Measurements from ENCODE around the gene CEMP1.

Gene CEMP1

DNA sequence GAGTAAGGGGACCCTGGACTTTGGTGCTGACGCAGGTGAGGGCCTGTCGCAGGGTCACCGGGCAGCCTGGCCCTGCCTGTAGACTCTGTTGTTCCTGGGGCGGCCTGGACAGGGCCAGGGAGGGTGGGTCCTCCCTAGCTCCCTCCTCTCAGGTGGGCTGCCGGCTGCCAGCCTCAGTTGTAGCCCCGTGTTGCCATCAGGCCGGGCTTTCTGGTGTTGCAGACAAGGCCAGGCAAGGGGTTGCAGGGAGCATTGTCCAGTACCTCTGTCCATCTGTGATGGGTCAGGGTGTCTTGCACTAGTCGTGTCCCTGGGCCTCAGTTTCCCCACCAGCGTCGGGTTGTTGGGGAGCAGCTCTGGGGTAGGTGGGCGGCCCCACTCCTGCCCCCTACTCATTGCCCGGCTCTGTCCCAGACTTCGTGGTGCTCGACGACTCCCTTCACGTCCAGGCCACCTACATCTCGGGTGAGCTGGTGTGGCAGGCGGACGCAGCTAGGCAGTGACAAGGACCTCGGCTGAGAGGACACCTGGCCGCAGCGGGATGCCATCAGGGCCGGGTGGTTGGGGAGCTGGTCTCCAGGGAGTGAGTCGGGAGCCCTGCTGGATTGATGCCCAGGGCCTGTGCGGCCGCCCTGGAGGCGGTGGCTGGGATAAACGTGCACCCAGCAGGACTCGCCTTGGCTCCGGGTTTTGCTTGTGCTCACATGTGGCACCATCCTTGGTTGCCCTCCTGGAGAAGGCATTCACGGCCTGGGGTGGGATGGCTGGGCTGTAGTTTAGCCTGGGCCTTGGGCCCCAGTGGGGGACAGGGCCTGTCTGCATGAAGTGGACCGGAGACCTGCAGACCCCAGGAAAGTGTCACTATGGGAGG is 1.9 kb downstream of the CEMP1 start:
- Histone ChIP-seq H2AFZ (ENCODE audit: low read depth, low read length) (no peak overlapping the region), H3K4me3 (ENCODE audit: low read length) (no peak overlapping the region), H3K27me3 (ENCODE audit: low read depth, low read length) (no peaks in the 10 kb centered on the region), H3K79me2 (ENCODE audit: low read length) (no peaks in the 10 kb centered on the region), H3K27ac (ENCODE audit: low read length) (no peak overlapping the region), H4K20me1 (ENCODE audit: insufficient read depth, low read length) (no peaks in the 10 kb centered on the region), H3K9ac (ENCODE audit: low read length) (no peak overlapping the region), H3K36me3 (replicated peaks; ENCODE audit: low read depth, low read length) (peaks cover 15% of the 10 kb centered on the region), H3K9me3 (ENCODE audit: insufficient read depth, low read length) (no peaks in the 10 kb centered on the region), H3K4me1 (ENCODE audit: low read length) (peaks cover 6% of the 10 kb centered on the region; the same call in 1 of the 2 replicates), H3K4me2 (ENCODE audit: low read length) (no peak overlapping the region)
- TF ChIP-seq EZH2phosphoT487 (IDR thresholded peaks at IDR 0.05; ENCODE audit: low read depth) (no peak), CTCF (IDR thresholded peaks at IDR 0.05; ENCODE audit: low read depth, low read length) (no peak)

DNA sequence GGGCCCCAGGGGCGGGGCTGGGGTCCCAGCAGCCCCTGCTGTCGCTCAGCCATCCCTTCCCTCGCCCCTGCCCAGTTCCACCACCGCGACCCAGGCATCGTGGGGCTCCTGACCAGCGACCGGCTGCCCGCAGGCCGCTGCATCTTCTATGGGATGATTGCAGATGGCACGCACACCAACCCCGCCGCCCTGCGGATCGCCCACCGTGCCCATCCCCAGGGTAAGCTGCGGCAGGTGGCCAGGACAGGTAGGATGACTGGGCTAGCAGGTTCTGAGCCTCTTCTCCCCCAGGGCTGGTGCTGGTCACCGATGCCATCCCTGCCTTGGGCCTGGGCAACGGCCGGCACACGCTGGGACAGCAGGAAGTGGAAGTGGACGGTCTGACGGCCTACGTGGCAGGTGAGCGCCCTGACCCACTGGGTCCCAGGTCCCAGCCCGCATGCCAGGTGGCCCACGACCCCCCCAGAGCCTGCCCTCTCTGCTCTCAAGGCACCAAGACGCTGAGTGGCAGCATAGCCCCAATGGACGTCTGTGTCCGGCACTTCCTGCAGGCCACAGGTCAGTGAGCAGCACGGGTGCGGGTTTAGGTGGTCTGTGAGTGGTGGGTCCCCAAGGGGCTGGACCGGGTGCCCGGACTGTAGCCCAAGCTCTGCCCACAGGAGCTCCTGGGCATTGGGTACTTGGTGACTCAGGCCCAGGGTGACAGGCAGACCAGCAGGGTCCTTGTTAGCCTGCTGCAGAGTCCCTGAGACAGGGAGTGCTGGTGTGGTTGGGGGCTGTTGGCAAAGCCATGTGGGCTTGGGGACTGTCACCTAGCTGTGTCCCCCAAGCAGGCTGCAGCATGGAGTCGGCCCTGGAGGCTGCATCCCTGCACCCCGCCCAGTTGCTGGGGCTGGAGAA is 2.8 kb downstream of the CEMP1 start:
- no peak overlapping the region for H3K4me2 ChIP-seq (ENCODE audit: low read length)
- no peaks in the 10 kb centered on the region for H3K79me2 ChIP-seq (ENCODE audit: low read length)
- no peaks in the 10 kb centered on the region for H3K9me3 ChIP-seq (ENCODE audit: insufficient read depth, low read length)
- TF ChIP-seq EZH2phosphoT487 (IDR thresholded peaks at IDR 0.05; ENCODE audit: low read depth) (no peak), CTCF (IDR thresholded peaks at IDR 0.05; ENCODE audit: low read depth, low read length) (no peak)
- no peak overlapping the region for H2AFZ ChIP-seq (ENCODE audit: low read depth, low read length)
- H3K36me3 ChIP-seq (replicated peaks; ENCODE audit: low read depth, low read length) = peaks cover 18% of the 10 kb centered on the region
- H4K20me1 ChIP-seq (ENCODE audit: insufficient read depth, low read length) = no peaks in the 10 kb centered on the region
- no peak overlapping the region for H3K9ac ChIP-seq (ENCODE audit: low read length)
- no peak overlapping the region for H3K27ac ChIP-seq (ENCODE audit: low read length)
- no peaks in the 10 kb centered on the region for H3K27me3 ChIP-seq (ENCODE audit: low read depth, low read length)
- peaks cover 6% of the 10 kb centered on the region; the same call in 1 of the 2 replicates for H3K4me1 ChIP-seq (ENCODE audit: low read length)
- no peak overlapping the region for H3K4me3 ChIP-seq (ENCODE audit: low read length)

DNA sequence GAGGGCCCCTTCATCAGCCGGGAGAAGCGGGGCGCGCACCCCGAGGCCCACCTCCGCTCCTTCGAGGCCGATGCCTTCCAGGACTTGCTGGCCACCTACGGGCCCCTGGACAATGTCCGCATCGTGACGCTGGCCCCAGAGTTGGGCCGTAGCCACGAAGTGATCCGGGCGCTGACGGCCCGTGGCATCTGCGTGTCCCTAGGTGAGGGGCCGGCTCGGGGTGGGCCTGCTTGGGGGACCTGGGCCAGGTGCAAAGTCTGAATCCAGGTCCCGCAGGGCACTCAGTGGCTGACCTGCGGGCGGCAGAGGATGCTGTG is 3.5 kb downstream of the CEMP1 start:
- Histone ChIP-seq H3K27ac (ENCODE audit: low read length) (no peak overlapping the region), H3K36me3 (replicated peaks; ENCODE audit: low read depth, low read length) (peaks cover 22% of the 10 kb centered on the region), H2AFZ (ENCODE audit: low read depth, low read length) (no peak overlapping the region), H4K20me1 (ENCODE audit: insufficient read depth, low read length) (no peaks in the 10 kb centered on the region), H3K79me2 (ENCODE audit: low read length) (no peaks in the 10 kb centered on the region), H3K4me3 (ENCODE audit: low read length) (no peak overlapping the region), H3K27me3 (ENCODE audit: low read depth, low read length) (no peaks in the 10 kb centered on the region), H3K9me3 (ENCODE audit: insufficient read depth, low read length) (no peaks in the 10 kb centered on the region), H3K4me2 (ENCODE audit: low read length) (no peak overlapping the region), H3K4me1 (ENCODE audit: low read length) (peaks cover 6% of the 10 kb centered on the region; the same call in 1 of the 2 replicates), H3K9ac (ENCODE audit: low read length) (no peak overlapping the region)
- TF ChIP-seq CTCF (IDR thresholded peaks at IDR 0.05; ENCODE audit: low read depth, low read length) (no peak), EZH2phosphoT487 (IDR thresholded peaks at IDR 0.05; ENCODE audit: low read depth) (no peak)
